ENCODE results near the gene RMND5A.

Gene RMND5A

GRCh38 chr2:86815611-86816010, 95.5 kb downstream of the RMND5A start:
- H3K9ac ChIP-seq (ENCODE audit: low read length in 2 of 2): no peak overlapping the region
- H3K27ac ChIP-seq (ENCODE audit: low read length): no peak overlapping the region
- no peaks in the 10 kb centered on the region for H3K4me1 ChIP-seq (ENCODE audit: control insufficient read depth, insufficient read depth, low read length)
- H3K4me3 ChIP-seq (ENCODE audit: low read length in 2 of 2): no peak overlapping the region
- H3K36me3 ChIP-seq (ENCODE audit: control insufficient read depth in 2 of 2, insufficient read depth in 2 of 2, low read length in 2 of 2): no peaks in the 10 kb centered on the region
- H3K9me3 ChIP-seq (ENCODE audit: control insufficient read depth in 2 of 2, low read length in 2 of 2): no peaks in the 10 kb centered on the region
- peaks cover 7 to 29% of the 10 kb centered on the region in 2 donors for H3K27me3 ChIP-seq (ENCODE audit: control insufficient read depth in 1 of 2, insufficient read depth in 2 of 2, low read length in 2 of 2)

GRCh38 chr2:86818114-86818801, 98.2 kb downstream of the RMND5A start:
- H3K27me3 ChIP-seq (ENCODE audit: control insufficient read depth in 1 of 2, insufficient read depth in 2 of 2, low read length in 2 of 2): peaks cover 5 to 9% of the 10 kb centered on the region in 2 donors
- H3K4me3 ChIP-seq (ENCODE audit: low read length in 2 of 2): no peak overlapping the region
- H3K27ac ChIP-seq (ENCODE audit: low read length): no peak overlapping the region
- no peaks in the 10 kb centered on the region for H3K4me1 ChIP-seq (ENCODE audit: control insufficient read depth, insufficient read depth, low read length)
- H3K9ac ChIP-seq (ENCODE audit: low read length in 2 of 2): no peak overlapping the region
- H3K9me3 ChIP-seq (ENCODE audit: control insufficient read depth in 2 of 2, low read length in 2 of 2): peaks cover 2 to 4% of the 10 kb centered on the region in 2 donors
- no peaks in the 10 kb centered on the region for H3K36me3 ChIP-seq (ENCODE audit: control insufficient read depth in 2 of 2, insufficient read depth in 2 of 2, low read length in 2 of 2)

- Histone ChIP-seq H3K9ac (ENCODE audit: low read length in 2 of 2) (no peak overlapping the region), H3K36me3 (ENCODE audit: control insufficient read depth in 2 of 2, insufficient read depth in 2 of 2, low read length in 2 of 2) (no peaks in the 10 kb centered on the region), H3K9me3 (ENCODE audit: control insufficient read depth in 2 of 2, low read length in 2 of 2) (peaks cover 2 to 7% of the 10 kb centered on the region in 2 donors), H3K27ac (ENCODE audit: low read length) (no peak overlapping the region), H3K4me1 (ENCODE audit: control insufficient read depth, insufficient read depth, low read length) (no peaks in the 10 kb centered on the region), H3K27me3 (ENCODE audit: control insufficient read depth in 1 of 2, insufficient read depth in 2 of 2, low read length in 2 of 2) (peaks cover 2 to 3% of the 10 kb centered on the region in 2 donors), H3K4me3 (ENCODE audit: low read length in 2 of 2) (no peak overlapping the region)
These were observed 98.9 kb downstream of the RMND5A start for GRCh38 chr2:86818957-86819356.

- Histone ChIP-seq H3K9me3 (ENCODE audit: control insufficient read depth in 2 of 2, low read length in 2 of 2) (peaks cover 2 to 7% of the 10 kb centered on the region in 2 donors), H3K36me3 (ENCODE audit: control insufficient read depth in 2 of 2, insufficient read depth in 2 of 2, low read length in 2 of 2) (no peaks in the 10 kb centered on the region), H3K4me3 (ENCODE audit: low read length in 2 of 2) (no peak overlapping the region), H3K27me3 (ENCODE audit: control insufficient read depth in 1 of 2, insufficient read depth in 2 of 2, low read length in 2 of 2) (no peaks in the 10 kb centered on the region), H3K27ac (ENCODE audit: low read length) (no peak overlapping the region), H3K4me1 (ENCODE audit: control insufficient read depth, insufficient read depth, low read length) (no peaks in the 10 kb centered on the region), H3K9ac (ENCODE audit: low read length in 2 of 2) (no peak overlapping the region)
These were observed 101.2 kb downstream of the RMND5A start for GRCh38 chr2:86821306-86821705.

- Histone ChIP-seq H3K4me3 (ENCODE audit: low read length in 2 of 2) (no peak overlapping the region), H3K9me3 (ENCODE audit: control insufficient read depth in 2 of 2, low read length in 2 of 2) (peaks cover 2 to 7% of the 10 kb centered on the region in 2 donors), H3K27ac (ENCODE audit: low read length) (no peak overlapping the region)
These were observed 101.8 kb downstream of the RMND5A start for GRCh38 chr2:86821842-86822241.

GRCh38 chr2:86822668-86823345, 102.7 kb downstream of the RMND5A start:
- Histone ChIP-seq H3K27me3 (ENCODE audit: control insufficient read depth in 1 of 2, insufficient read depth in 2 of 2, low read length in 2 of 2) (no peaks in the 10 kb centered on the region), H3K9ac (ENCODE audit: low read length in 2 of 2) (no peak overlapping the region), H3K4me3 (ENCODE audit: low read length in 2 of 2) (no peak overlapping the region), H3K4me1 (ENCODE audit: control insufficient read depth, insufficient read depth, low read length) (no peaks in the 10 kb centered on the region), H3K27ac (ENCODE audit: low read length) (no peak overlapping the region), H3K36me3 (ENCODE audit: control insufficient read depth in 2 of 2, insufficient read depth in 2 of 2, low read length in 2 of 2) (no peaks in the 10 kb centered on the region), H3K9me3 (ENCODE audit: control insufficient read depth in 2 of 2, low read length in 2 of 2) (peaks cover 2 to 7% of the 10 kb centered on the region in 2 donors)

More at GRCh38 chr2:86821842-86822241, 101.8 kb downstream of the RMND5A start:
- Histone ChIP-seq H3K4me1 (ENCODE audit: control insufficient read depth, insufficient read depth, low read length) (no peaks in the 10 kb centered on the region), H3K9ac (ENCODE audit: low read length in 2 of 2) (no peak overlapping the region), H3K27me3 (ENCODE audit: control insufficient read depth in 1 of 2, insufficient read depth in 2 of 2, low read length in 2 of 2) (no peaks in the 10 kb centered on the region), H3K36me3 (ENCODE audit: control insufficient read depth in 2 of 2, insufficient read depth in 2 of 2, low read length in 2 of 2) (no peaks in the 10 kb centered on the region)

- Histone ChIP-seq H3K27me3 (ENCODE audit: control insufficient read depth in 1 of 2, insufficient read depth in 2 of 2, low read length in 2 of 2) (no peaks in the 10 kb centered on the region), H3K36me3 (ENCODE audit: control insufficient read depth in 2 of 2, insufficient read depth in 2 of 2, low read length in 2 of 2) (no peaks in the 10 kb centered on the region), H3K9me3 (ENCODE audit: control insufficient read depth in 2 of 2, low read length in 2 of 2) (peaks cover 2 to 7% of the 10 kb centered on the region in 2 donors), H3K27ac (ENCODE audit: low read length) (no peak overlapping the region), H3K4me3 (ENCODE audit: low read length in 2 of 2) (no peak overlapping the region), H3K9ac (ENCODE audit: low read length in 2 of 2) (no peak overlapping the region), H3K4me1 (ENCODE audit: control insufficient read depth, insufficient read depth, low read length) (no peaks in the 10 kb centered on the region)
These were observed 105.1 kb downstream of the RMND5A start for GRCh38 chr2:86825036-86825692.

- Histone ChIP-seq H3K4me1 (ENCODE audit: control insufficient read depth, insufficient read depth, low read length) (no peaks in the 10 kb centered on the region), H3K4me3 (ENCODE audit: low read length in 2 of 2) (no peak overlapping the region), H3K9ac (ENCODE audit: low read length in 2 of 2) (no peak overlapping the region), H3K36me3 (ENCODE audit: control insufficient read depth in 2 of 2, insufficient read depth in 2 of 2, low read length in 2 of 2) (no peaks in the 10 kb centered on the region), H3K27me3 (ENCODE audit: control insufficient read depth in 1 of 2, insufficient read depth in 2 of 2, low read length in 2 of 2) (no peaks in the 10 kb centered on the region), H3K9me3 (ENCODE audit: control insufficient read depth in 2 of 2, low read length in 2 of 2) (peaks cover 2 to 7% of the 10 kb centered on the region in 2 donors), H3K27ac (ENCODE audit: low read length) (no peak overlapping the region)
These were observed 105.7 kb downstream of the RMND5A start for GRCh38 chr2:86825693-86826381.

GRCh38 chr2:86826951-86827350, 106.9 kb downstream of the RMND5A start:
- Histone ChIP-seq H3K9me3 (ENCODE audit: control insufficient read depth in 2 of 2, low read length in 2 of 2) (peaks cover 2 to 7% of the 10 kb centered on the region in 2 donors), H3K4me1 (ENCODE audit: control insufficient read depth, insufficient read depth, low read length) (no peaks in the 10 kb centered on the region), H3K9ac (ENCODE audit: low read length in 2 of 2) (no peak overlapping the region), H3K36me3 (ENCODE audit: control insufficient read depth in 2 of 2, insufficient read depth in 2 of 2, low read length in 2 of 2) (no peaks in the 10 kb centered on the region), H3K27me3 (ENCODE audit: control insufficient read depth in 1 of 2, insufficient read depth in 2 of 2, low read length in 2 of 2) (no peaks in the 10 kb centered on the region), H3K27ac (ENCODE audit: low read length) (no peak overlapping the region), H3K4me3 (ENCODE audit: low read length in 2 of 2) (no peak overlapping the region)

All from stomach smooth muscle (tissue), 2 donors.